Measurements from ENCODE around the gene PREX1. TPM values are rescaled to one million over a fixed set of nuclear protein-coding genes. Genes with fewer than 3 reads are reported as not detected.
A peak's percentile ranks its signal among the peaks of the same experiment; 100 is the strongest.

PREX1 gene
- total RNA-seq, 1 experiment from 2014 or later, result 32.6 TPM

DNA sequence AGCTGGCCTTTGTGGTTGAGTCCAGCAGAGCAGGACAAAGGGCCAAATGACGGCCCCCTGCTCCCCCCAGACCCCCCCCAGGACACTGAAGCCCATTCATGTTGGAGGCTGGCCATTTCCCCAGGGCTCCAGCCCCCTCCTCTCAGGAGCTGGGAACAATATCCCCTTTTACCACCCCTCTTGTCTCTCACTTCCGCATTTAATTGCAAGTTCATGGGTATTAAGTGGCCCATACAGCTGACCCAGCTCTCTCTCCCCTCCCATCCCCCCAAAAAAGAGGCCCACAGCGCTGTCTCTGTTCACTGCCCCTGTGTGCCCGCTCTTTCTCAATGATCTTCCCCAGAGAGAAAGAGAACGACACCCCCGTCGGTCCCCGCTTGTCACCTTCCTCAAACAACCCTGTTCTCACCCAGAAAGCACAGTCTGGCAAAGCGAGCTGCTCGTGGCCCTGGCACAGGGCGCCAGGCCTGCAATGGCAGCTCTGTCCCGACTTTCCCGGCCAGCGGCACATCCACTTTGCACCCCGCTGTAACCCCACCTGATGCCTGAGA is 30.4 kb downstream of the PREX1 start:
- DNase-seq (ENCODE audit: low read depth), result no peak

DNA sequence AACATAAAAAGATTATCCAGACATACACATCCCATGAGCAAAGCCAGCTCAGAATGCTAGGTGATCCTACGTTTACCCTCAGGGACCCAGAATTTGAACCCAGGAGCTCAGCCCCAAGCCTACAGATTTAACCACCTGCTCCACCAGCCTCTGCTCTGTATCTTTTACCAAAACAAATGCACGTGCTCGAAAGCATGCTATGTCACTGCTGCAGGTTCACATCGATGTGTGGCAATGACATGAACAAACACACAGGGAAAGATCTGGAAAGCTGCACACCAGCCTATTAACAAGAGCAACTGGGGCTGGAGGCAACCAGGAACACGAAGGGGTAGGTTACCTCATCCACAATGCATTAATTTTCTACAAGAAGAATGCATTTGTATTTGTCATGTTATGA is 32.1 kb downstream of the PREX1 start:
- DNase-seq (ENCODE audit: low read depth), result no peak

DNA sequence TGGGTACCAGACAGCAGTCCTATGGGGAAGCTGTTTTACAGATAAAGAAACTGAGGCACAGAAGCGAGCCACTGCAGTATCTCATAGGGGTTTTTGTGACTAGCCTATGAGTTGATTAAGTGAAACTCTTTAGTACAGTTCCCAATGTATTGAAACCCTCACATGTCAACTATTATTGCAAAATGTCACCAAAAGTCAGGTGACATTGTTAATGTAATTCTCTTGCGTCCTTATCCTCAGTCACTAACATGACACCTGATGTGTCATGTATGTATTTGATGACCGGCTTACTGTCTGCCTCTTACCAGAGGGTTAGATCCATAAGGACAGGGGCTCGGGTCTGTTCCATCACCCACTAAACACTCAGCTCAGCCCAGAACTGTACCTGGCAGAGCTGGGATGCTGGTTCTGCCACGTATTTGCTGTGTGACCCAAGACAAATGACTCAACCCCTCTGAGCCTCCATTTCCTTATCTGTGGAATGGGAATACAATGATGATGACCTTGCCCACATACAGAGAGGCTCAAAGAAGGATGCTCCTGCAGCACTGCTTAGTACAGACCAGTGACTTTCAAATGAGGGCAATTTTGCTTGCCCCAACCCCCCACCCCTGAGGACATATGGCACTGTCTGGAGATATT is 32.9 kb downstream of the PREX1 start:
- no peak for DNase-seq (ENCODE audit: low read depth)

DNA sequence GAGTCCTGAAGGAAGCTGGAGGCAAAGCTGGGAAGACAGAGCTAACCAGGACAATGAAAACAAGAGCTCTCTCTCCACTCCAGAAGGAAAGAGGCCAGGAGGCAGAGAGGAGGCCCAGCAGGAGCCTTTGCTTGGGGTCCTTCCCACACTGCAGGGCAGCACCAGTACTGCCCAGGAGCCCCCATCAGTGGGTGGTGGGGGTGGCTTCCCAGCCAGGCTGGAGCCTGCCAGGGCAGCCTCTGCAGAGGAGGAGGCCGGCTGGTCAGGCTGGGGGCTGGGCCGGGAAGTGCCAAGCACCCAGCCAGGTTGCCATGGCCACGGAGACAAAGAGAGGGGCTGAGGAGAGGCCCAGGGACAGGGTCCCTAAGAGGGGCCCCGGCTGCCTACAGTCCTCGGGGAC is 33.4 kb downstream of the PREX1 start:
- DNase-seq (ENCODE audit: low read depth), result no peak

DNA sequence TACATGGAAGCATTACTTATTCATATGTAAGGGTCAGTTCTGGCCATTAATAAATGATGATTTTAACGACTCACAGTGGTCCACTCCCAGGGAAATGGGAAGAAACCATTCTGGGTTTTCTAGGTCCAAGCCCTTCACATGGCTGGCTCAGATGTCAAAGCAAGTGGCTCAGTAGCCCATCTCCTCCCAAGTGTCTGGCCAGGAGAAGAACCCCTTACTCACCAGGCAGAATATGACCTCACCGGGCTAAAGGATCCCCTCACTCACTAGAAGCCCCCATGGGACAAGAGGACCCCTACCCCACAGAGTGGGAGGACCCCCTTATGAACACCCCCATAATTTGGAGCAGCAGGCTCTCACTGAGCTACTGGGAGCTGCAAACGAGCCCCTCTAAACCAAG is 34.0 kb downstream of the PREX1 start:
- DNase-seq (ENCODE audit: low read depth), result no peak

DNA sequence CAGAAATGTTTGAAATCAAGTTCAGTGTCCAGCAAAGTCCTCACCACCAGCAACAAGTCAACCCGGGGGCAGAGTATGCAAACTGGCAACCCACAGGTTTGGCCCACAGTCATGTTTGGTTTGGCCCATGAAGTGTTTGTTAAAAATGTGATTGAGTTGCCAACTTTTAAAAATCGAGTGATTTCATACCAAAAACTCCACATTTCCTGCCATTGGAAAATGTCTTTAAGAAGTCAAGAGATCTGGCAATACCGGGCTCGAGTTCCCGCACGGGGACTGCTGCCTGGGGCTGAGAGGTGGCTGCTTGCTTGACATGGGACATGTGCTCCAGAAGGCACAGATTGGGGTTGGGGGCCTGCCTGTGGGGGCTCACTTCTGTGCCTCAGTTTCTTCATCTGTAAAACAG is 36.1 kb downstream of the PREX1 start:
- peak; percentile 34 for DNase-seq (ENCODE audit: low read depth)

DNA sequence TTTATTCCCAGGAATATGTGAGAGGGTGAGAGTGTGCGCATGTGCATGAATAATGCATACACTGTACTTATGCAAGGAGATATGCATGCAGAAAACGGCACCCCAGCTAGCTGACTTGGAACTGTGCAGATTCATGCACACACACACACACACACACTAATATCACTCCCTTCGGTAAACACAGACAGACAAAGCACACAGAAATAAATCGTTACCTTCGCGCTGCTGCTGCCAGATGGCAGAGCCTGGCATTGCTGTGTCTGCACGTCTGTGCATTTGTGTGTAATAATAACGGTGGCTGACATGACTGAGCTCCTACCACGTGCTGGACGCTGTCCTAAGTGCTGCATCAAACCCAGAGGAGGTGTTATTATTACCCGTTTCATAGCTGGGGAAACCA is 36.8 kb downstream of the PREX1 start:
- no peak for DNase-seq (ENCODE audit: low read depth)

DNA sequence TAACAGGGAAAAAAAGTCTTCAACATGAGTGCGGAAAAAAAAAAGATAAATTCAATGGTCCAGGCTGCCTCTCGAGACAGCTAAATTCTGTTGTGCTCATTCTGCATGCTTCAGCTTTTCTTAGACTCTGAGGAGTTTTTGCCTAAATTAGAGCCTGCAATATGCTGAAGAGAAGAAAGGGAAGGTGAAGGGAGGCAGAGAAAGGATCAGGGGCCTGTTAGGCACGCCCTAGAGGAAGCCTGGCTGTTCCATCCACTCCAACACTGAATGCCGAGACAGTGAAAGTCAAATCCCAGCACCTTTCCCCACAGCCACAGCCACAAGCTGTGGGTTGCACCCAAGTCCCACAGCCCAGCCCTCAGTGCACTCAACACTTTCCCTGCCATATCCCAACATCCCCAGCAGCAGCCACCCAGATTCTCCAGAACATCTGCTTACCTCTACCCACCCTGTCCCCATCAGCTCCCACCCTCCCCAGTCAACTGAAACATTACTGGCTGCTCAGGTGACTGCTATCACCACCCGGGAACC is 37.3 kb downstream of the PREX1 start:
- DNase-seq (ENCODE audit: low read depth), result no peak

DNA sequence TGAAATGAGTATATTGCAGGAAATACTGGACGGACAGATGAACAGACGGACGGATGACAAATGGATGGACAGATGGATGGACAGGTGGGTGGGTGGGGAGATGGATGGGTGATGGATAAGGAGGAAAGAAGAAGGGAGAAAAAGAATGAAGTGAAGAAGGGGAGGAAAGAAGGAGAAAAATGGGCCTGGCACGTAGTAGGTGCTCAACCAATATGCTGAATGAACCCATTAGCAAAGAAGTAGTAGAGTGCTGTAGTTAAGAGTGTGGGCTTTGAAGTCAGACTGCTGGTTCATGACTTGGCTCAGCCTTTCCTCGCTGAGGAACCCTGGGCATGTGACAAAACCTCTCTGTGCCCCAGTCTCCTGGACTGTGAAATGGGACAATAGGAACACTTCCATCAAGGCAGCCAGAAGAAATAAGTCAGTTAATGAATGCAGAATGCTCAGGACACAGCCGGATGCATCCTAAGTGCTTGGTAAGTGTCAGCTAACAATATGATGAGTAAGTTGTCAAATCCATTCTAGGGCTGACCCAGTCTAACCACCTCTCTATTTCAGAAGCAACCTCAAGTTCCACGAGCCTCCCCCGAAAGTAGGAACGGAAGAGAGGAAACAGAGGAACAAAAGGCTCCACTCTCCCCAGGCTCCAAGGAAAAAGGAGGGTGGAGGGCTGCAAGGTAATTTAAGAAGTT is 37.9 kb downstream of the PREX1 start:
- DNase-seq (ENCODE audit: low read depth), result no peak

DNA sequence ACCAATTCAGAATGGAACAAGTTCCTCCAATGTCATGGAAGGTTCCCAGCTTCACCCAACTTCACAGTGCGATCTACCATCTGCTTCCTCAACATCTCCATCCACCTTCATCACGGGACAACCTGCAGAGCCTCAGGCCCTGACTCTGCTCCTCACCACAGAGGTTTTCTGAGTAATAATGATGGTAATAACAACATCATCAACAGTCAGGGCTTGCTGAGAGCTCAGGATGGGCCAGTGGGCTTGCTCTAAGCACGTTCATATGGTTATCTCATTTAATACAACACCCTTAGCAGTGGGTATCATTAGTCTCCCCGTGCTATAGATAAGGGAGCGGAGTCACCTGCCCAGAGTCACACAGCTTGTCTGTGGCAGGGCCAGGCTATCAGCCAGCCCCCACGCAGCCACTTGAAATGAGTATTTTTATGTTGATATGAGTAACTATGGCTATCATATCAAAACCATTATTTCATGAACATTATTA is 38.6 kb downstream of the PREX1 start:
- DNase-seq (ENCODE audit: low read depth), result no peak

DNA sequence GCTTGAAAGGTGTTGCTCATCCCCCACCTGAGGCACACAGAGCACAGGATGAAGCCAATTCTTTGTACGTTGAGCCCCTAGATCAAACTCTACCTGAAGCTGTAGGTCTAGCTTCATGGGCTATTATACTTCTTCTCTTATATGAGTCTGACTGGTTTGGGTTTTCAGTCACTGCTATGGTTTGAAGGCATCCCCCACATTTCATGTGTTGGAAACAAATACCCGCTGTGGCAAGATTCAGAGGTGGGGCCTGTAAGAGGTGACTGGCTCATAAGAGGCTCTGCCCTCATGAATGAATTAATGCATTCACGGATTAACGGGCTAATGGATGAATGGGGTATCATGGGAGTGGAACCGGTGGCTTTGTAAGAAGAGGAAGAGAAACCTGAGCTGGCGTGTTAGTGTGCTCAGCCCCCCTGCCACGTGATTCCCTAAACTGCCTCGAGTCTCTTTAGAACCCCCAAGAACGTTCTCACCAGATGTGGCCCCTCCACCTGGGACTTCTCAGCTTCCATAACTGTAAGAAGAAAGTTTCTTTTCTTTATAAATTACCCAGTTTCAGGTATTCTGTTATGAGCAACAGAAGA is 39.2 kb downstream of the PREX1 start:
- no peak for DNase-seq (ENCODE audit: low read depth)

DNA sequence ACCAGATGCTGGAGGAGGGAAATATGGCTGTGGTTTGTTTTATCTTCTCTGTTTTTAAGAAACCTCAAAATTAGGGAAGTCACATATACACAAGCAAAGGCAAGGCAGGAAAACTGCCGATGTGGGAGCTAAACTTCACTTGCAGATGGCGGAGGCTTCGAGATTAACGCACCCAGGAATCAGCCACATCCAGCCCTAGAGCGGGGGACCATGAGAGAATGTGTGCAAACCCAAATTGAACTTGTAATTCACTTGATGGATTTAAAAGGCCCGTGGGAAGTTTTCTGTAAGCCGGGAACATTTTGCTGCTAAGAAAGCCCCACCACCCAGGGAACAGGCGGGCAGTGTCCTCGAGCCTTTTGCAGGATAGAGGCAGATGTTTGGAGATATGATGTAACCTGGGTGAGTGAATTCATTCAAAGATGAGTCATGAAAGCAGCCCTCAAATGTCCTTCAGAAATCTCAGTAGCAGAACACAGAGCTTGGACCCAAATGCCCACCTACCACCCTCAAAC is 39.9 kb downstream of the PREX1 start:
- peak; percentile 85 for DNase-seq (ENCODE audit: low read depth)

DNA sequence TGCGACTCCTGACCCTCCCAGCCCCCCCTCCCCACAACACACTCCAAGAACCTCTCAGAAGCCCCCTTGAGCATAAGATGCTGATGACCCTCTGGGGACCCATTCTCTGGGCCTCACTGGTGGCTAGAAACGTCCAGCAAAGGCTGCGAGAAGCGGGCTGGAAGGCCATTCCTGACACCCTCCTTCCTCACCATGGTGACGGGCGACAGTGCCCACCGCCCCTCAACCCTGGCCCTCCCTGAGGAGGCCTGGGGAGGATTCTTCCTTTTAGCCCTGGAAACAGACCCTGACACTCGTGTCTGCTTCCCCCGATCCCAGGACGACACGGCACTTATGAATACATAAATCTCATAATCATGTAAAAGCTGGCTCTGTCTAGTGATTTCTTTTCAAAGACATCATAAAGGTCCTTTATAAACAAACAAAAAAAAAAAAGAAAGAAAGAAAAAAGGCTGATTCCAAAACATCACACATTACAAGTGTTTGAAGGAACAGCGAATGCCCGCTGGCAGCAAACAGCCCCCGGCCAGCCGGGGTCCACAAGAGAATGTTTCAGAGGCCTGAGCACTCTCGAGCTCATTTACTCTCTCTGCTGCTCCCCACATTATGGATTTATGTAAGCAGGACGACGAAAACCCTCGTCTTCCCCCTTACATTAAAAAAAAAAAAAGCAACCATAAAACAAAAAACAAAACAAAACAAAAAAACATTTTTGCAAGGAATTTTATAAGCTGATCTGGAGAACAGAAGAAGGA is 40.7 kb downstream of the PREX1 start:
- no peak for DNase-seq (ENCODE audit: low read depth)

DNA sequence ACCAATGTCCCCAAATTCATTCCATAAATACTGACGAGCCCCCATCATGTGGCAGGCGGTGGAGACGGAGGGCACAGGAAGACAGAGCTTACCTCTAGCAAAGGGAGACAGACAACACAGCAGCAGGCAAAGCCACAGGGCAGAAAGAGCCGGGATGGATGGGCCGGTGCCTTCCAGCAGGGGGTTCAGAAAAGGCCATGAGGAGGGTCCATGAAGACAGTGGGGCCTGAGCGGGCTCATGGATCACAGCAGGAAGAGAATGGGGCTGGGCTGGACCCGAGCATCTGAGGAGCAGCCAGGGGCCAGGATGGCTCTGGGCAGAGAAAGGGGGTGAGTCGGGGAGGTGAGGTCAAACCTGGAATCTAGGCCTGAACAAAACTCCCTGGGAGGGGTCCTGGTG is 42.0 kb downstream of the PREX1 start:
- no peak for DNase-seq (ENCODE audit: low read depth)

DNA sequence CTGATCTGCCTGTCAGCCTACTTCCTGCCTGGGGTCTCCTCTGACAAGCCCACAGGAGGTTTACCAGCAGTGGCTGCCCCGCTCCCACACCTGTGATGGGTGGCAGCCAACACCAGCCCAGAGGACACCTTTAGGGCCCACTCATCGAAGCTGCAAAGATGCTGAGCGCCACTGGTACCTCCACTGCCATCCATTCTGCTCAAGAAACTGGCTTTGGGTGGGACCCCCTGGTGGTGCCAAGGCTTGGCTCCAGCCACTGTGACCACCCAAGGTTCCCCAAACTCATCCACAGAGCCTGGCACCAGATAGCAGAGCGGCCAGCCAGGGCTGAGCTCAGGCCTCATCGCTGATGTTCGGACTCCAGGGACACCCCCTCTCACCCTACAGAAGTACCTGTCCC is 42.5 kb downstream of the PREX1 start:
- no peak for DNase-seq (ENCODE audit: low read depth)

DNA sequence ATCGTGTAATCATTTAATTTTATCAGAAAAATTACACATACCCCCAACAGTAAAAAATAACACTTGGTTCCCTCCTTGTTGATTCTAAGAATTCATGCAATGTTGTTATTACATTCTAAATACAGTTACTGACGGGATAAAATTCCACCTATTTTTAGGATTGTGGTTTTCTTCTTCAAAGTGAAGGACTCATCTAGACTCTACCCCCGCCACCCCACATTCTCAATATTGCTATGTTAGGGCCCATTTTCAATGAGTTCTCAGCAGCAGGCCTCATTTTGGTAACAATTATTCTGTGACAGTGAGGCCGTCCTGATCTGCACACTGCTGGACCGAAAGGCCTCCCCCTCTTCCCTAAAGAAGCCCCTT is 43.5 kb downstream of the PREX1 start:
- no peak for DNase-seq (ENCODE audit: low read depth)

DNA sequence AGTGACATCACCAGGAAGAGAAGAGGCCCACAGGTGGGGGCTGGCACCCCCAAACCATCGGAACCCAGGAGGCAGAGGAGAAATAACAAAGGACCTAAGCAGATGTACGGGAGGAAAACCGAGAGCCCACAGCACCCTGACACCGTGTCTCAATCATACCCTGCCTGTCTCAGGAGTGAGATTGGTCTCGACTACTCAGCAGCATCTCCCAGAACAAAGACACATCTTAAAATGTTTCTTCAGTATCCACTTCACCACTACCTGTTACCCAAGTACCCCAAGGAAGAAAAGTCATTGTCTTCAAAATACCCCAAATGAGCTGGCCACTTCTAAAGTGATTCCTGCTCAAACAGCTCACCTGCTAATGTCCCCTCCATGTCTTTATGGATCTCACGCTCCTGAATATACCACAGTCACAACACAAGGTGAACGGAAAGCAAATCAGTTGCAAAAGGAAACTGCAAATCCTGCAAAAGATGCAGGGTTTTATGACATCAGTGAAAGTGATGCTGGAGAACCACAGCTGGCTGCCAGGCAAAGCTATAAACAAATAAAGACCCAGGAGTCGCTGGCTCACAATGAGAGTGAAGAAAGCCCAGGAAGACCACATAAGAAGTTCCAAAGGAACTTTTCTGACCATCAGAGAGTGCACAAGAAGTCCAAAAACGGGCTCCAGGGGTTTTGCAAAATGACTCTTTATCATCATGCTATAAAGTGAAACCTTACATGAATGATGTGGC is 44.1 kb downstream of the PREX1 start:
- no peak for DNase-seq (ENCODE audit: low read depth)

DNA sequence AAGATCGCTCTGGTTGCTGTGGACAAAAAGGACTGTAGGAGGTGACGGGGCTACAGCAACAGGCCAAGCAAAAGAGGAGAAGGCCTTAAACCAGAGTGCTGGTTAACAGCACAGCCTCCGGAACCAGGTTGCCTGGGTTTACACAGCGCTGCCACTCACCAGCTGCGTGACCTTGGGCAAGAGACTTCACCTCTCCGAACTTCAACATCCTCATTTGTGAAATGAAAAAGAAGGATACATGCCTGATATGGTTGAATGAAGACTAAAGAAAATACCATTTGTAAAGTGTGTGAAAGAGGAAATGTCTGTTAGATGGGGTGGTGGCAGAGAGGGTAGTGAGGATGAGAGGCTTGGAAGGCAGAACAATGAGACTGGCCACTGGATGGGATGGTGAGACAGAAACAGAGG is 44.9 kb downstream of the PREX1 start:
- DNase-seq (ENCODE audit: low read depth), result no peak

DNA sequence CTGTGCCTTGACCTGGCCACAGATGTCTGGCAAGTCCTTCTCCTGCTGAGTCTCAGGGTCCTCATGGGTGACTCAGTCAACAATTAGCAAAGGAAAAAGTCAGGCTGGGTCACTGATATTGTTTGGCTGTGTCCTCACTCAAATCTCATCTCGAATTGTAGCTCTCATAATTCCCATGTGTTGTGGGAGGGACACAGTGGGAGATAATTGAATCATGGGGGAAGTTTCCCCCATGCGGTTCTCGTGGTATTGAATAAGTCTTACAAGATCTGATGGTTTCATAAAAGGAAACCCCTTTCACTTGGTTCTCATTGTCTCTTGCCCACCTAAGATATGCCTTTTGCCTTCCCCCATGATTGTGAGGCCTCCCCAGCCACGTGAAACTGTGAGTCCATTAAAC is 45.7 kb downstream of the PREX1 start:
- no peak for DNase-seq (ENCODE audit: low read depth)

DNA sequence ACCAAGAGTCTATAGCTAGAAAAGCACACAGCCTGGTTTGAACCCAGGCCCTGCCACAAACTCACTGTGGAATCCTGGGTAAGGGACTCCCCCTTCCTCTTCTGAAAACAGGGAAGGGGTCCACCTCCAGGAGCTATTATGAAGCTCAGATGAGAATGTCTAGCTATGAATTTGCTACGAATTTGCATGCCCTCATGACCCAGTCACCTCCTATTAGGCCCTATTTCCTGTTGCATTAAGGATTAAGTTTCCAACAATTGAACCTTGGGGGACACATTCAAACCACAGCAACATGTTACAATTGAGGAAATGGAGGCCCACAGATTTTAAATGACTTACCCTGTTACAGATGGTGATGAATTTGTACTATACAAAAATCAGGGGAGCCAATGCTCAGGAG is 46.2 kb downstream of the PREX1 start:
- no peak for DNase-seq (ENCODE audit: low read depth)

DNA sequence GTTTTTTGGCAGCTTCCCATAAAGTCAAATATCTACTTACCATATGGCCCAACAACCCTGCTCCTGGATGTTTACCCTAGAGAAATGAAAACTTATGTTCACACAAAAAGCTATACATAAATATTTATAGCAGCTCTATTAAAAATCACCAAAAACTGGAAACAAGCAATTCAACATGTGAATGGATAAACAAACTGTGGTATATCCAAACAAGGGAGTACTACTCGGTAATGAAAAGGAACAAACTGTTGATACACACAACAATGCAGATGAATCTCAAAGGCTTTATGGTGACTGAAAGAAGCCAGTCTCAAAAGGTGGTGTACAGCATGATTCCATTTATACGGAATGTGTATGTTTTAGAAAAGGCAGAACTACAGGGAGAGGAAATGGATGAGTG is 48.4 kb downstream of the PREX1 start:
- DNase-seq (ENCODE audit: low read depth), result no peak
